Central memory CD8-positive, alpha-beta T cell (primary cell): ENCODE results near the gene MFN2.
A peak's percentile ranks its signal among the peaks of the same experiment; 100 is the strongest.

Experiments used
- ATAC-seq: fragments of 150-1000 bp; cut with Tn5 transposase; replicated peaks from 2 replicates; pipeline ENCODE4 v1.10.0; 2022; ENCODE audit warnings: mild to moderate bottlenecking, moderate FRiP score, moderate number of reproducible peaks; ENCODE audit not compliant: poor library complexity, severe bottlenecking; ENCODE audit errors: extremely low read depth
- DNase-seq, 2 donors: peaks; one replicate each; pipeline ENCODE4 v3.0.0; 2021; ENCODE audit warnings: low spot score in 2 of 2
- H3K27ac Mint-ChIP-seq: one replicate; pipeline ENCODE4 v1.8.0; 2022; ENCODE audit warnings: low read depth, mild to moderate bottlenecking, moderate library complexity, mixed read lengths
- H3K27me3 Mint-ChIP-seq: one replicate; pipeline ENCODE4 v1.8.0; 2022; ENCODE audit warnings: mixed read lengths
- H3K36me3 Mint-ChIP-seq: one replicate; pipeline ENCODE4 v1.8.0; 2022; ENCODE audit warnings: mild to moderate bottlenecking, moderate library complexity, mixed read lengths; ENCODE audit not compliant: insufficient read depth
- H3K4me1 Mint-ChIP-seq: one replicate; pipeline ENCODE4 v1.8.0; 2022; ENCODE audit warnings: mixed read lengths
- H3K4me3 Mint-ChIP-seq: one replicate; pipeline ENCODE4 v1.8.0; 2022; ENCODE audit warnings: mild to moderate bottlenecking, moderate library complexity, mixed read lengths
- H3K9me3 Mint-ChIP-seq: one replicate; pipeline ENCODE4 v1.8.0; 2022; ENCODE audit warnings: mixed read lengths

Gene MFN2

DNA sequence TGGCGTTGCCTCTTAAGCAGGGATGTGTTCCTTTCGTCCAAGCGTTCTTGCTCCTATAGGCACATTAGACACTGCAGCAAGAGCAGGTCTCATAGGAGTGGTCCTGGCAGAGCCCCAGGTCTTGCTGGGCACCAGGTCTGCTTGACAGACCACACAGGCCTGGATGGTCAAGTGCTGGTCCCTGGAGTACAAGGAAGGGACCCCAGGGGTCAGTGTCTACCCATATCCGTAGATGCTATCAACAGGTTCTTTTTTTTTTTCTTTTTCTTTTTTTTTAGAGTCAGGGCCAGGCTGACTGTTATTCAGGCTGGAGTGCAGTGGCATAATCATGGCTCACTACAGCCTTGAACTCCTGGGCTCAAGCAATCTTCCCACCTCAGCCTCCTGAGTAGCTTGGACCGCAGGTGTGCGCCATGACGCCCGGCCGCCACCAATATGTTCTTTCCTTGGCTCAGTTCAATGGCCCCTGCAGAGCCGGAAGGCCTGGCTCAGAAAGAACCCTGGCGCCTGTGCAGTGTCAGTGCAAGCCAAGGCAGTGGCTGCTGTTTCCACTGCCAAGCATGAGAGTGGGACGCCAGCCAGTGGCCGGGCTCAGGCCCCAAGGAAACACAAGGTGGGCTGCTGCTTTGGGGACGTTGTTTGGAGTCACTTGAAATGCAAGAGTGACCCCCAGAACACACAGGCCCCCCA lies 72.9 kb downstream of the MFN2 start:
- Mint-ChIP-seq H3K27me3 (no peaks in the 10 kb centered on the region), H3K27ac (peak overlapping the region; percentile 84), H3K36me3 (no peaks in the 10 kb centered on the region), H3K9me3 (no peaks in the 10 kb centered on the region), H3K4me3 (peak overlapping the region; percentile 57), H3K4me1 (peaks cover 15% of the 10 kb centered on the region)
- no peak for ATAC-seq
- DNase-seq, result no peak

DNA sequence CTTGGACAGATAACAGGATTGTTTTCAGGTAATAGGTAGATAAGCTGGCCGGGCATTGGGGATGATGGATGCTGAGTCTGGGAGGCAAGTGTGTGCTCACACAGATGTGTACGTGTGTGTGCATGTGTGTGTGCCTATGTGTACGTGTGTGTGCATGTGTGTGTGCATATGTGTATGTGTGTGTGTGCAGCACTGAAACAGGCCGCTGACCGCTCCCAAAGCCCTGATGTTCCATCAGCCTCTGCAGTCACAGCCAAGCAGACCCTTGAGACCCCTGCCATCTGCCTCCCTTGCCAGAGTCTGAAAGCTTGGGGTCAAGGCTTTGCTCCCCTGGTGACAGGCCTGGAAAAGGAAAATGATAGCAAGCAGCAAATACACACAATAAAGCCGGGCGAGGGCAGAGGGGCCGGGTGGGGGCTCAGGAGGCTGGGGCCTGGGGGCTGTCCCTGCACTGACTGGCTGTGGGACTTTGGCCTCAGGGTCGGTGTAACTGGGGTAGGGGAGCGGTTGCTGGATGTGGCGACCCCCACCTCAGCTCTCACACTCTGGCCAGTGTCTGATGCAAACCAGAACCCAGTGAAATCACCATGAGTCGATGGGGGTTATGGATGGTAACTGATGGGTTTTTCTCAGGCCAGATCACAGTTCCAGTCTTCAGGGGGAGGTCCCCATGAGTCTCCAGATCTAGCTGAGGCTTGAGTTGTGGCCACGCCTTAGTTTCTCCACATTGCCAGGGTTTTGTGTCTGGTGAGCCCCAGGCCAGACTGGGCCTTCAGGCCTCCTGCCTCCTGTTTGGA lies 73.7 kb downstream of the MFN2 start:
- H3K4me1 Mint-ChIP-seq, result peaks cover 15% of the 10 kb centered on the region
- H3K9me3 Mint-ChIP-seq, result no peaks in the 10 kb centered on the region
- H3K27ac Mint-ChIP-seq, result no peak overlapping the region
- H3K36me3 Mint-ChIP-seq, result no peaks in the 10 kb centered on the region
- H3K4me3 Mint-ChIP-seq, result no peak overlapping the region
- DNase-seq (no peak), ATAC-seq (no peak)
- H3K27me3 Mint-ChIP-seq, result no peaks in the 10 kb centered on the region

DNA sequence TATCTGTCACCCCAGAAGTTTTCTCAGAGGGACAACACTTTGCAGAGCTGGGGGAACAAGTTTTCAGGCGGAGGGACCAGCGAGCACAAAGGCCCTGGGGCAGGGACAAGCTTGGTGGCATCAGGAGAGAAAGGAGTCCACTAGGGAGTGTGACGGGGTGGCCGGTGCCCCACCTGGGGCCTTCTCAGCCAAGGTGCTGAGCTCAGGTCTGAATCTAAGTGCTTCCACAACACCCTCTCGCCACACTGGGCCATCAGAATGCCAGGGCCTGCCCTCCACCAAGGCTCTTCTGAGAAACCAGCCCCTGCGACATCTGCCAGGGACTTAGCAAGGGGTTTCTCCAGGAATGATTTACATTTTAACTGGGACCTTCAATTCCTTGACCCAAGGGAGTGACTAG lies 75.0 kb downstream of the MFN2 start:
- peaks cover 8% of the 10 kb centered on the region for H3K27me3 Mint-ChIP-seq
- H3K27ac Mint-ChIP-seq, result no peak overlapping the region
- no peaks in the 10 kb centered on the region for H3K36me3 Mint-ChIP-seq
- no peaks in the 10 kb centered on the region for H3K9me3 Mint-ChIP-seq
- H3K4me1 Mint-ChIP-seq, result peaks cover 22% of the 10 kb centered on the region
- H3K4me3 Mint-ChIP-seq, result no peak overlapping the region
- ATAC-seq (no peak), DNase-seq (no peak)

DNA sequence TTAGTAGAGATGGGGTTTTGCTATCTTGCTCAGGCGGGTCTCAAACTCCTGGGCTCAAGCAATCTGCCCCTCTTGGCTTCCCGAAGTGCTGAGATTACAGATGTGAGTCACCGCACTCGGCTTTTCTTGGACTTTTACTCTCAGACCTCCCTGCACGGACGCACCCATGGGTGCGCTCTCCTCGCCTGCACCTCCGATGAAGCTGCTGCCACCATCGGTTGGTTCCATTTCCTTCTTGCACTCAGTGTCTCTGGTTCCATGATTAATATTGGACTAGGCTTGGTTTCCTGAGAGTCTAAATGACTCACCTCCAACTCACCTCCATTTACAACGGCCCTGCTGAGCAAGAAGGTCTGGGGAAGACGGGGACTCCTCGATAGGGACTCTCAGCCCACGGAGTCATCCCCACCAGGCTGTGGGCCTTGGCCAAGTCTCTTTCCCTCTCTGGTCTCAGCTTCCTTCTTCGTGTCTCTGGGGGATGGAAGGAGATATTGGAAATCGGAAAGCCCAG lies 76.1 kb downstream of the MFN2 start:
- H3K36me3 Mint-ChIP-seq, result no peaks in the 10 kb centered on the region
- no peak overlapping the region for H3K27ac Mint-ChIP-seq
- no peaks in the 10 kb centered on the region for H3K9me3 Mint-ChIP-seq
- DNase-seq, result no peak
- ATAC-seq, result no peak
- no peak overlapping the region for H3K4me3 Mint-ChIP-seq
- H3K27me3 Mint-ChIP-seq, result peaks cover 11% of the 10 kb centered on the region
- H3K4me1 Mint-ChIP-seq, result peaks cover 22% of the 10 kb centered on the region

DNA sequence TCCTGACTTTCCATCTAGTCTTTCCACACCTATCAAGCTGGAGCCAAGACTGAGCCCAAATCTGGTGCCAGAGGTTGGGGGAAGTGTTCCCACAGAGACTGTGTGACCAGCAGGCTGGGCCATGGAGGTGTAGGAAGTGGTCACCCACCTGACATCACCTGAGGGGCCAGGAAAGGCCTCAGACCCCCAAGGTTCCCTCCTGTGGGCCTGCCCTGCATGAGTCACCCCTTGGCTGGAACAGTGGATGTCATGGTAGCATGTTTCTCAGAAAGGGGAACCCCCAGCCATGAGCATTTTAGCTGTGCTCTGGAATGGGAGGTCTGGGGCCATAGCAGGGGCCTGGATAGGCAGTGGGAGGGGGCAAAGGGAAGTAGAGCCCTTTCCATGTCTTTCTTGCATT lies 77.1 kb downstream of the MFN2 start:
- Mint-ChIP-seq H3K4me3 (no peak overlapping the region), H3K4me1 (peaks cover 13% of the 10 kb centered on the region), H3K27me3 (peaks cover 11% of the 10 kb centered on the region), H3K9me3 (no peaks in the 10 kb centered on the region), H3K36me3 (no peaks in the 10 kb centered on the region), H3K27ac (no peak overlapping the region)
- DNase-seq (no peak), ATAC-seq (no peak)

DNA sequence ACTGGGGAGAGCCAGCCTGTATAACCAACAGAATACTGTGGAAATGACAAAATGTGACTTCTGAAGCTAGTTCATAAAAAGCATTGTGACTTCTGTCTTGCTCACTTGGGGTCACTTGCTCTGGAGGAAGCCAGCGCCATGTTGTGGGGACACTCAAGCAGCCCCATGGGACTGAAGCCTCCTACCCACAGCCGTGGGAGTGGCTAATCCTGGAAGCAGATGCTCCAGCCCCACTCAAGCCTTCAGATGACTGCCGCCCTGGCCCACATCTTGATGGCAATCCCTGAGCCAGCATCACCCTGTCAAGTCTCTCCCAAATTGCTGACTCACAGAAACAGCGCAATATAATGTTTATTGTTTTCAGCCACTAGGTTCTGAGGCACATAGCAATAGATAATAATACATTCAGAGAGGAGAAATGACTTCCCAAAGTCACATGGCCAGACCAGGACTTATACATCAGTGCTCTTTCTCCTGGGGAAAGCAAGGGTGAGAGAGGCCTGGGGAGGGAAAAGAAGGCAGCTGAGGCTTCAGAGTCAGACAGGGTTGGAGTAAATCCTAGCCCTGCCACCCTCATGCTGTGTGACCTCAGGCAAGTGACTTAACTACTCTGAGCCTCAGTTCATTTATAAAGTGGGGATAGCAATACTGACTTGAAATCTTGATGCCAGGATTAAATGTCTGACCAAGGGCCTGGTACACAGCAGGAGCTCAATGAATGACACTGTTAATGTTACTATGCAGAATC lies 77.9 kb downstream of the MFN2 start:
- no peak for DNase-seq
- no peaks in the 10 kb centered on the region for H3K9me3 Mint-ChIP-seq
- no peak overlapping the region for H3K27ac Mint-ChIP-seq
- peaks cover 16% of the 10 kb centered on the region for H3K27me3 Mint-ChIP-seq
- H3K4me1 Mint-ChIP-seq, result peaks cover 11% of the 10 kb centered on the region
- H3K4me3 Mint-ChIP-seq, result no peak overlapping the region
- H3K36me3 Mint-ChIP-seq, result no peaks in the 10 kb centered on the region
- no peak for ATAC-seq

DNA sequence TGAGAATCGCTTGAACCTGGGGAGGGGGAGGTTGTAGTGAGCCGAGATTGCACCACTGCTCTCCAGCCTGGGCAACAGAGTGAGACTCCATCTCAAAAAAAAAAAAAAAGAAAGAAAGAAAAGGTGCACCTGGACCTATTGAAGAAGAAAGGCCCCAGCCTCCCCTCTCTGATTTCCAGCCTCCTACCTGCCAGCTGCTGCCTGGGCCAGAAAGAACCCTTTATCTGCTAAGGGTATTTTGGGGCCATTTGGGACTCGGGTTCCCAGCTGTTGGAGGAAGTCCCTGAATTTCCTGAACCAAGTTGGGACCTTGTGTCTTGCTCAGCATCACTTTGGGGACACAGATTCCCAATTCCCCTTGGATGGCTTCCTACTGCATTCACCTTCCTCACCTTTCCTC lies 79.0 kb downstream of the MFN2 start:
- Mint-ChIP-seq H3K9me3 (no peaks in the 10 kb centered on the region), H3K4me1 (peaks cover 21% of the 10 kb centered on the region), H3K4me3 (no peak overlapping the region), H3K27me3 (peaks cover 27% of the 10 kb centered on the region), H3K27ac (no peak overlapping the region), H3K36me3 (no peaks in the 10 kb centered on the region)
- DNase-seq, result no peak
- ATAC-seq, result no peak

DNA sequence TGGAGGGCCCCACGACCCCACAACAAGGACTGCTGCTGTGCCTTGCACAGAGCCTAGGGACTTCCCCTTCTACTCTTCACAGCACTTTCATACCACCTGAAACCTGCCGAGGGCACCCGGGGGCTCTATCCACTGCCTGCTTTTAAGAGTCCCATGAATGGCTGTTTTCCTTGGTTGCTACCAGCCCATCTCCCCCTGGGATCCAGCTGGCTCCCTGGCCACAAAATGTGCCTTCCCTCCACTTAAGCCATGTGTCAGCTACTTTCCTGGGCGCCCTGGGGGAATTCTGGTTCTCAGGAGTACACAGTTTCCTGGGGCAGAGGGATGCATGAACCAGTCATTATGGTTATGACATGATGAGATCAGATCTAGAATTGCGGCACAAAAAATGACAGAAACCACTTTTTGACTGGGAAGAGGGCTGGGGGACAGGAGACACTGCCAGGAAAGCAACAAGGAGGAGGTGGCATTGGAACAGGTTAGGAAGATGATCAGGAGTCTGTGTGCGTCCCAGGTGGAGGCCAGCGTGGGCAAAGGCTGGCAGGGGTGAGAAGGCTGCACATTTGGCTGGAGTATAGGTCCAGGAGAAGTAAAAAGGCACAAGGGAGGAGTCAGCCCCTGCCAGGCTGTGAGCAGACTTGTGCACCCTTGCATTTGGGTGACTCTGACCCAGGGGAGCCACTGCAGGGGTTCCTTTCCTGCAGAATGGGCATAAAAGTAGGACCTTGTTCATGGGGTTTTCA lies 79.6 kb downstream of the MFN2 start:
- peaks cover 34% of the 10 kb centered on the region for H3K27me3 Mint-ChIP-seq
- H3K9me3 Mint-ChIP-seq, result no peaks in the 10 kb centered on the region
- H3K36me3 Mint-ChIP-seq, result no peaks in the 10 kb centered on the region
- ATAC-seq (no peak), DNase-seq (no peak)
- no peak overlapping the region for H3K4me3 Mint-ChIP-seq
- peaks cover 27% of the 10 kb centered on the region for H3K4me1 Mint-ChIP-seq
- H3K27ac Mint-ChIP-seq, result no peak overlapping the region

DNA sequence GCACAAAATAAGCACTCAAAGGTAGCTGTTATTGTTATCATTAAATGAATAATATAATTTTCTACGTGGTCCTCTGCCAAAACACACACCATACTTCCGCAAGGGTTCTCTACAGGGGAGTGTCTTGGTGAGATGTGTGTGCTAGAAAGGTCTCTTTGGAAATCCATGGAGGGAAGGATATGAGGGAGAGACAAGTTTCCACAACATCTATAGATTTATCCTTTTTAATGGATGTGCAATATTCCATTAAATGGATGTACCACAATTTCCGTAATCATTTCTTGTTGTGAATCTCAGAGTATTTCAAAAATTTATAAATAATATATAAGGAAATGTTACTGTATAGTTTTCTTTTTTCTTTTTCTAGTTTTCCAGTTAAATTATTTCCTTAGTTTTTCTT lies 80.3 kb downstream of the MFN2 start:
- H3K9me3 Mint-ChIP-seq, result no peaks in the 10 kb centered on the region
- no peak overlapping the region for H3K4me3 Mint-ChIP-seq
- DNase-seq (no peak), ATAC-seq (no peak)
- no peaks in the 10 kb centered on the region for H3K36me3 Mint-ChIP-seq
- peaks cover 29% of the 10 kb centered on the region for H3K4me1 Mint-ChIP-seq
- H3K27ac Mint-ChIP-seq, result no peak overlapping the region
- peaks cover 39% of the 10 kb centered on the region for H3K27me3 Mint-ChIP-seq
